ENCODE results near the gene COA7.

The COA7 gene

DNA sequence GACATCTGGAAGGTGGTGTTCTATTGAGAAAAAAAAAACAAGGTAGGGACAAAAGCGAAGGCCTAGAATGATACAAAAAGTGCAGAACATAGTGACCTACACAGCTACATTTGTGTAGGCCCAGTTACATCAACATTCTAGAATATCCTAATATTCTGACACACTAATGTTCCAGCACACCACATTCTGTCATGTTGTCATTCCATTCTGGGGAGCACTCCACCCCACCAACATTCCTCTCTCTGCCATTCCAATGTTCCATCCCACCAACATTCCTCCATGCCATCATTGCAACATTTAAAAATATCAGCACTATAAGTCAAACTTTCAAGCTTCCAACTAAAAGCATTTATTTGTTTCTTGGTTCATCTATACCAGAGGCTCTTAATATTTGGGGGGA, 28.5 kb downstream of the COA7 start:
- peak; percentile 71 for DNase-seq (ENCODE audit: low read depth)

DNA sequence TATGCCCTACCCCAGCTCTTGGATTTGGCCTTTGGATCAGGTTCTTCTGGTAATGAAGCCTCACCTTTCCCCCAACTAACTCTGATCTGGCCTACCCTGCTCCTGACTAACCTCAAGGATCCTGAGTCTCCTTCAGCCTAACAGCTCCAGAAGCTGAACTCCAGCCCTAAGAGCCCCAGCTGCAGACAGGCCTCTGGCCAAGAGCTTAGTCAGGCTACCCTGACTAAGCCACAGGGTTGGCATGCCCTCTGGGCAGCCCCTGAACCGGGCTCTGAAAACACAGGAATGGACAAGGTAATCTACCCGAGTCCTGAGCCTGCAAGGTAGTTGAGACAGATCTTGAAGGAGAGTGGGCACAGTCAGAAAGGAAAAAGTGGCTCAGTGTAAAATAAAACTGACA, 29.4 kb downstream of the COA7 start:
- peak; percentile 20 for DNase-seq (ENCODE audit: low read depth)

DNA sequence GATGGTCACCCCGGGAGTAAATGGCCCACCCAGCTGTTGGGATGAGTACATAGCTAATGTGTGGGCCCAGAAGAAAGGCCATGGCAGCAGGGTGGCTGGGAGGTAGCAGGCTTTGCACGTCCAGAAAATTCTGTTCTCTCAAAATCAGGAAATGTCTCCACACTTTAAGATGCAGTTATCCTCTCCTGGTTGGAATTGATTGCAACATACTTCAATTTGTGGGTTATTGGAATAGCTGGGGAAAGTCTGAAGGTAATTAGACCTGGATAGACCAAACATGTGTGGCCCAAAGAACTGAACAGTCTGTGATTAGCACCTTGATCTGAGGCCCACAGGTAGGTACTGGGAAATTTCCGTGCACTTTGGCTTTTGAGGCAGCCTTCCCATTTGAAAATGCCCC, 30.2 kb downstream of the COA7 start:
- no peak for DNase-seq (ENCODE audit: low read depth)

DNA sequence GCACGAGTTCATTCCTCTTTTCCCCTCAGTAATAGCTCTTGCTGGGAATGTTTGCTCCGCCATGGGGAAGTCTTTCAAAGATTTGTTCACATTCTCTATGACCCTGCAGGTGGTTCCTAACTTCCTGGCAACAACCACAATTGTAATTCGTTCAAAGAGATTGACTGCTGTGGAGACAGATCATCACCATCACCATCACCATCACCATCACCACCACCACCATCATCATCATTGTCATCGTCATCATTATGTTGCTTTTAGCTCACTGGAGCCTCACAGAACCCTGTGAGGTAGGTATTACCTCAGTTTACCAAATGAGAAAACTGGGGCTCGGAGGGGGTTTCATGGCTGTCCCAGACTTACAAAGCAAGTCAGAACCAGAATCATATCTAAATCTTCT, 30.9 kb downstream of the COA7 start:
- no peak for DNase-seq (ENCODE audit: low read depth)

DNA sequence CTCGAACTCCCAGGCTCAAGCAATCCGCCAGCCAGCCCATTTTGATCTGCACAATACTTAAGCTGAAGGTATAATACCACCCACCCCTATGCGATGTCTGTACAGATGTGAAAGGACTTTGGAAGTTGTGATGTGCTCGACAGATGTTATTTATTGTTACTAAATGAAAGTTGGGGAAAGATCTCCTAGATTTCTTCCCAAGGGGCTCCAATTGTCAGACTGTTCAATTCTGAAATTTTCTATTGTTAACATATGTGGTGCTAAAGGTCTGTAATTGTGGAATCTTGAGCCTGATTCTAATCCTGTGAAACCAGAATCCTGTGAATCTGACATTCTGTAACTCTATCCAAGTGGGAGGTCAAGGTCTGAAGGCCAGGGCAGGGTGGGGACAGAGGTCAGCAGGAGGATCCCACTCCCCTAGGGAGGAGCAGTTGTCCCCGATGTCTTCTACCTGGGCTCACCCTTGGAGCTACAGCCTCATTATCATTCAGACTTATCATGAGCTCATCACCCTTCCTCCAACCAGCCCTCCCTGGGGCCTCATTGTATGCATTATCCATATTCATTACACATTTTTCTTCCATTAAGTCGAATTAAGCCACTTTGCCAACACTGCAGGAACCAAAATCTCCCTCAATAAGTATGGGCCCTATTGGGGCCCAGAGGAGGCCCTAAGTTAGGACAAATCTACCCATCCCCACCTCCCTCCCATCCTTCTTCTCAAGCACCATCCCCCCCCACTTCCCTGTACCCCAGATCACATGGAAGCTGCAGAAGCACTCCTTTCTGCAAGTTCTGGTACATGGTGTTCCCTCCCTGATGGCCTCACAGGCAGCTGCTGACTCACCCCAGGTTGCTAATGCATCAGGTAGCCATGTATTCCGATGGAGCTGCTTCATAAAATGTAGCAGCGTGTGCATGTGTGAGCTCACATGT, 32.9 kb downstream of the COA7 start:
- no peak for DNase-seq (ENCODE audit: low read depth)

DNA sequence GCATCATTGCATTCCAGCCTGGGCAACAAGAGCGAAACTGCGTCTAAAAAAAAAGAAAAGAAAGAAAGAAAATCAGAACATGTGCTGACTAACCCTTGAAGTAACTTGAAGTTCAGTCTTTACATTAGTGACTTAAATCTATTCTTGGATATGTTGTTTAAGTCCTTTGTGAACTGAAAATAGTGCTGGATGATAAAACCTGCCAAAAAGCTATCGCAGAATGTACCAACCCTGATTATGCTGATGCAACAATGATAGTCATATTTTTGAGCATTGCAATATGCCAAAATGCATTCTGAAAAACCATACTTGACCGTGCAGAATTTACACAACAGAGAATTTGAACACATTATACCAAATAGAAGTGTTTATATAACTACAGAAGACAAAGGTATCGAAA, 34.4 kb downstream of the COA7 start:
- DNase-seq (ENCODE audit: low read depth), result no peak

DNA sequence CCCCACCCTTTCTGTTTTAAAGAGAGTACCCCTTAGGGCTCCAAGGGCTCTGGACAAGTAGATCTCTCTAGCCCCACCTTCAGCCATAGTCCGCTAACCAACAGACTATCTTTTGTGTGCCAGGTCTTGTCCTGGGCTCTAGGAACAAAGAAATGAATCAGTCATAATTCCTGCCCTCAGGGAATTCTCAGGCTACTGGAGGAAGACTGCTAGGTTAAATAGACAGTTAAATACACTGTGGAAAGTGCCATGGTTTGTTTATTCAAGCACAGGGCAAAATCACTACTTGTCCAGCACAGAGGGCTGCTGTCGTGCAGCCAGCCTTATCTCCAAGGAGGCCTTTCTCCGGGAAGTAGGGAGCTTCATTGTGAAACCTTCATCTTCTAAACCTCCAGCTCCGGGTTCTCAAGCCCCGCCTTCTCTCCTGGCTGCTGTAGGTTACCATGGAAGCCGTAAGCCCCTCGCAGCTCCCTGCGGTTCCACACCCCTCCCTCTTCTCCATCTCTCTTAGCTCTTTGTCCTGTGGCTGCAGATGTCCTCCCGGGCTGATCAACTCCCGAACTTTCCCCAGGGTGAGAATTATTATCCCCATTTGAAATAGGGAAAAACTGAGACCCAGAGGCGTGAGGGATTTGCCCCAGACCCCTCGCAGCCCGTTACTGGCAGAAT, 35.4 kb downstream of the COA7 start:
- no peak for DNase-seq (ENCODE audit: low read depth)

DNA sequence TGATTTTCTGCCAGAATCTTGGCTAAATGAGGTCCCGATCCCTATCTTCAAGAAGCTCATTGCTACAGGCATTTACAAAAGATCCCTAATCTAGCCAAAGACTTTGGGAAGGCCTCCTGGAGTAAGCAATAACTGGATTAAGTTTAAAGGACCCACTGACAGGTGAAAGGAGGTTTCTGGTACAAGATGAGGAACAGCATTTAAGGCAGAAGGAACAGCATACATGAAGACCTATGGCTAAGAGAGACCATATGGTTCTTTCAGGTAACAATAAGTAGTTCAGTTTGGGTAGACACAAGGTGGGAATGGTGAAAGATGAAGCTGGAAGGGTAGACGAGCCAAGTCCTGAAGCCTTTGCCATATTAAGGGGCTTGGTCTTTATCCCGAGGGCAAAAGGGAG, 37.3 kb downstream of the COA7 start:
- no peak for DNase-seq (ENCODE audit: low read depth)

DNA sequence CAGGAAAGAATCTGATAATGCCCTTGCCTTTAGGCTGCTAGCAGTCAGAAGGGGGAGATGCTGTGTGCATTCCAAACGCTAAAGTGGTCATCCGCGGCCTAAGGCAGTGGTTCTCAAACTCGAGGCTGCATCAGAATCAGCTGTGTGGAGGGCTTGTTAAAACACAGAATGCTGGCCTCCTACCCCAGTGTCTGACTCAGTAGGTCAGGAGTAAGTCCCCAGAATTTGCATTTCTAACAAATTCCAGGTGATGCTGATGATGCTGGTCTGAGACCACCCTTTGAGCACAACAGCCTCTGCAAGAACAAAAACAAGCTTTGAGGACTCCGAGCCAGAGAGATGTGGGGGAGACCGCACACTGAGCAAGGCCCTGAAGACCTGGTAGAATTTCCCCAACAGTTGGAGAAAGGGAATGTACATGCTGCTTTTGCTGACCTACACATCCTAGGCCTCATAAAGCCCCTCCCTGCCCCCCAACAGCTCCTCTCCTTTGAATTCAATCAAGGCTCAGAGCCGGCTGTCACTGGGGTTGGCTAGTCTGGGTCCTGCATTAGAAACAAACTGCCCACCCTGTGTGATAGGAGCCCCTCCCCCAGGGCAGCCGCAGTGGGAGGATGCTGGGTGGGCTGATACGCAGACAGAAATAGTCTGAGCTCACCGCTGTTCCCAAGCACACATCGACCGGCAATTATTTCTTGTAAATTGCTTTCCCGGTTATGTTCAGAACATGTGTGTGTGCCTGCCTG, 38.1 kb downstream of the COA7 start:
- no peak for DNase-seq (ENCODE audit: low read depth)

DNA sequence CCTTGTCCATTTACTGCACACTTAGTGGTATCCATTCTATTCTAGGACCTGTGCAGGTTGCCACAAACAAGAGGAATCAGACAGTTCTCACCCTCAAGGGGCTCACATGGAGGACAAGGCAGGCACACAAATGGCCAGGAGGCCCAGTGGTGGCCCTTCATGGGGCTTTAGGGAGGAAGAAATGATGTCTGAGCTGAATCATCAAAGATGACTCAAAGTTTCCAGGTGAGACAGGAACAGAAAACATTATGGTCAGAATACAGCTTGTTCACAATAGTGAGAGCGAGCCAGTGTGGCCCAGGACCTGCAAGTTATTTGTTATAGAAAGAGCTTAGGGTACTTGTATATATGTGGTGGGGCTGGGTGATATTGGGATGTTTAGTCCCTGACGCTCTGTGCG, 38.8 kb downstream of the COA7 start:
- DNase-seq (ENCODE audit: low read depth), result no peak

DNA sequence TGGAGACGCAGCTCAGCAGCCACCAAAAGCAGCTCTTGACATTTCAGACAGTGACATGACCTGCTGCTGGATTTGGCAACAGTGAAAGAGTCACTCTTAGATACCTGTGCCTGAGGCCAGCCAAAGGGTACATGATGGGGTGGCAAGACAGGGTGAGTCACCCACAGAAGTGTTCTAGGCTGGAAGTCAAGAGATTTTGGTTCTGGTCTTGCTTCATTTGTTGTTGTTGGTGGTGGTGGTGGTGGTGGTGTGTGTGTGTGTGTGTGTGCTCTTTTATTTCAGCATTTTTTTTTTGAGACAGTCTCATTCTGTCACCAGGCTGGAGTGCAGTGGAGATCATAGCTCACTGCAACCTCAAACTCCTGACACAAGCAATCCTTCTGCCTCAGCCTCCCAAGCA, 39.4 kb downstream of the COA7 start:
- DNase-seq (ENCODE audit: low read depth), result no peak

DNA sequence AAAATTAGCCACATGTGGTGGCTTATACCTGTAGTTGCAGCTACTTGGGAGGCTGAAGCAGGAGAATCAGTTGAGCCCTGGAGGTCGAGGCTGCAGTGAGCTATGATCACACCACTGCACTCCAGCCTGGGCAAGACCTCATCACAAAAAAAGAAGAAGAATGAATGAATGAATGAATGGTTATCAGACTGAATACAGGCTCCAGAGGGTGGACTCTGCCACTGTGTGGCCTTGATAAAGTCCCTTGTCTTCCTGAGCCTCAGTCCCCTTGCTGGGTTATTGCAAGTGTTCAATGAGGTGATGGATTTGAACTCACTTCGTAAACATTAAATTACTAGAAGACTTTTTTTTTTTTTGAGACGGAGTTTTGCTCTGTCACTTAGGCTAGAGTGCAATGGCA, 40.4 kb downstream of the COA7 start:
- DNase-seq (ENCODE audit: low read depth), result no peak

DNA sequence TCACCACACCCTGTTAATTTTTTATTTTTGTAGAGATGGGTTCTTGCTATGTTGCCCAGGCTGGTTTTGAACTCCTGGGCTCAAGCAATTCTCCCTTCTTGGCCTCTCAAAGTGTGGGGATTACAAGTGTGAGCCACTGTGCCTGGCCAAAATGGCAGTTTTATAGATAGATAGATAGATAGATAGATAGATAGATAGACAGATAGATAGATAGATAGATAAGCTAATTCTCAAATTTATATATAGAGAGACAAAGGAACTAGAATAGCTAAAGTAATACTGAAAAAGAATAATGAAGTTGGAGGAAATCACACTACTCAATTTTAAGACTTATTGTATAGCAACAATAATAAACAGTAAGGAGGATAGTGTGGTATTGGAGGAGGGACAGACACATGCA, 44.1 kb downstream of the COA7 start:
- DNase-seq (ENCODE audit: low read depth), result no peak

DNA sequence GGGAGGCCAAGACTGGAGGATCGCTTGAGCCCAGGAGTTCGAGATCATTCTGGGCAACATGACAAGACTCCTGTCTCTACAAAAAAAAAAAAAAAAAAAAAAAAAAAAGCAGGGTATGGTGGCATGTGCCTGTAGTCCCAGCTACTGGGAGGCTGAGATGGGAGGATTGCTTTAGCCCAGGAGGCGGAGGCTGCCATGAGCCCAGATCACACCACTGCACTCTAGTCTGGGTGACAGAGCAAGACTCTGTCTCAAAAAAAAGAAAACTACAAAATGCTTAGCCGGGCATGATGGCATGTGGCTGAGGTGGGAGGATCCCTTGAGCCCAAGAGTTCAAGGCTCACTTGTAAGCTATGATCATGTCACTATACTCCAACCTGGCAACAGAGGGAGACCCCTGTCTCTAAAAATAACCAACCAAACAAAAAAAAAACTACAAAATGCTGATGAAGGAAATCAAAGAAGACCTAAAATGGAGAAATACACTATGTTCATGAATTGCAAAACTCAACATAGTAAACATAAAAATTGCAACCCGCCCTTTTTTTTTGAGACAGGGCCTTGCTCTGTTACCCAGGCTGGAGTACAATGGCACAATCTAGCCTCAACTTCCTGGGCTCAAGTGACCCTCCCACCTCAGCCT, 44.8 kb downstream of the COA7 start:
- DNase-seq (ENCODE audit: low read depth), result no peak

DNA sequence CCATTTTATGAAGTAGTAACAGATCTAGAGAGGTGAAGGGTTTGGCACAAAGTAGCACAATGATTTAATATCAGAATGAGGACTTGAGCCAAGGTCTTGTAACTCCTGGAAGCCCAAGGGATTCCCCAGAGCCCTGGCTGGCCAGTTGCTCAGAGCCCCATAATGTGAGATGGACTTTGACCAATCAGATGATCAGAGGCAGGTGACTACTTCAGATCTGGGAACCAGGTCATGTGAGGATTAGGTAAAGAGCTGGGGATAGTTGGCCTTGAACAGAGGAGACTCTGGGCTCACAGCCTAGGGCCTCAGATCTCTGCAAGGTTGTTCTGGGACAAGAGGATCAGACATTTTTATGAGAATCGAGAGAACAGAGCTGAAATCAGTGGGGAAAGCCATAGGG, 46.2 kb downstream of the COA7 start:
- no peak for DNase-seq (ENCODE audit: low read depth)

DNA sequence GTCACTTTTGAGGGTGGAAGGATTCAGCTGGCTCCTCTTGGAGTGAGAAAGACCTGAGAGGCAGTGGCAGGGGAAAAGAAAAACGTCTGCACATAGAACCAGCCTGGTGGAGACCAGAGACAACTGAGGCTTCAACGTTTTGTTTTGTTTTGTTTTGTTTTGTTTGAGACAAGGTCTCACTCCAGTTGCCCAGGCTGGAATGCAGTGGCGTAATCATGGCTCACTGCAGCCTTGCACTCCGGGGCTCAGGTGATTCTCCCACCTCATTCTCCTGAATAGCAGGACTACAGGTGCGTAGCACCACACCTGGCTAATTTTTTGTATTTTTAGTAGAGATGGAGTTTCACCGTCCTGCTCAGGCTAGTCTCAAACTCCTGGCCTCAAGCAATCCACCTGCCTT, 52.9 kb downstream of the COA7 start:
- DNase-seq (ENCODE audit: low read depth), result no peak

DNA sequence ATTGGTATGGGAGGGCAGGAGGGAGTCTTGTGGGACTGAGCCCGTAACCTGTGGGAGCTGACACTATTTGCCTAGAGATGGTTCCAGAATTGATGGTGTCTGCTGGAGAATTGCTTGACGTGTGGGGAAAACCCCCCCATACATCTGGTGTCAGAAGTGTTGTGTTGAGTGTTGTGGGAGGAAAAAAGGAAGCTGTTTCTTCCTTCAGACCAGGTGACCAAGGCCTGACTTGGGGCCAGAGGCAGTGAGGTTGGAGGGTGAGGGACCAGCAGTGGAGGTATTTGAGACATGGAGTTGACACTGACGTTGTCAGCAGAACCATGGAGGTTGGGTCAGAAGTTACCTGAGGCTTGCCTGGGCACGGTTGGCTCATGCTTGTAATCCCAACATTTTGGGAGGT, 56.8 kb downstream of the COA7 start:
- DNase-seq (ENCODE audit: low read depth), result no peak

DNA sequence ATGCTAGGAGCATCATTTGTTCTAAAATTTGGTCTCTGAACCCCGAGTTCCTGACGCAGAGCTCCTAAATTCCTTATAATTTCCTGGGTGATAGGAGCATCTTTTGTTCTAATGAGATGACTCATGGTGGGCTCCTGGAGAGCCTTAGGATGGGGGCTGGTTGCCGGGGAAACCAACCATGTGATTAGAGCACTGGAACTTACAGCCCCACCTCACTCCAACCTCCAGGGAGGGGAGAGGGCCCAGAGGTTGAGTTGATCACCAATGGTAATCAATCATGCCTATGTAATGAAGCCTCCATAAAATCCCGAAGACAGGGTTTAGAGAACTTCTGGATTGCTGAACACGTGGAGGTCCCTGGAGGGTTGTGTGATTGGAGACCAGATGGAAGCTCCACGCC, 57.5 kb downstream of the COA7 start:
- DNase-seq (ENCODE audit: low read depth), result no peak

DNA sequence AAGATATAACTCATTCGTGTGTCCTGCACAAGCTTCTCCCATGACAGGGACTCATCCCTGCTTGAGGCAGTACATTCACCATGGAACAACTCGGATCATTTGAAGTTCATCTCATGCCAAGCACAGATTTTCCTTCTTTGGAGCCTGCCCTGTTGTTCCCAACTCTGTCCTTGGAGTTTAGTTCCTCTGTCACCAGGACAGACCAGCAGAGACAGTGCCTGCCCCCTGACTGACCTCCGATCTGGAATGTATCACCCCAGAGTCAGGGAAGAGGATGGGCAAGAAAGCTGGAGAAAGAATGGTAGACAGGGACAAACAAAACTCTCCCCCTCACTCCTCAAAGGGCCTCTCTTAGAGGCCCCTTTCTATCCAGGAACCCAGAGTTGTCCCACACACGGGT, 60.2 kb downstream of the COA7 start:
- DNase-seq (ENCODE audit: low read depth), result no peak

DNA sequence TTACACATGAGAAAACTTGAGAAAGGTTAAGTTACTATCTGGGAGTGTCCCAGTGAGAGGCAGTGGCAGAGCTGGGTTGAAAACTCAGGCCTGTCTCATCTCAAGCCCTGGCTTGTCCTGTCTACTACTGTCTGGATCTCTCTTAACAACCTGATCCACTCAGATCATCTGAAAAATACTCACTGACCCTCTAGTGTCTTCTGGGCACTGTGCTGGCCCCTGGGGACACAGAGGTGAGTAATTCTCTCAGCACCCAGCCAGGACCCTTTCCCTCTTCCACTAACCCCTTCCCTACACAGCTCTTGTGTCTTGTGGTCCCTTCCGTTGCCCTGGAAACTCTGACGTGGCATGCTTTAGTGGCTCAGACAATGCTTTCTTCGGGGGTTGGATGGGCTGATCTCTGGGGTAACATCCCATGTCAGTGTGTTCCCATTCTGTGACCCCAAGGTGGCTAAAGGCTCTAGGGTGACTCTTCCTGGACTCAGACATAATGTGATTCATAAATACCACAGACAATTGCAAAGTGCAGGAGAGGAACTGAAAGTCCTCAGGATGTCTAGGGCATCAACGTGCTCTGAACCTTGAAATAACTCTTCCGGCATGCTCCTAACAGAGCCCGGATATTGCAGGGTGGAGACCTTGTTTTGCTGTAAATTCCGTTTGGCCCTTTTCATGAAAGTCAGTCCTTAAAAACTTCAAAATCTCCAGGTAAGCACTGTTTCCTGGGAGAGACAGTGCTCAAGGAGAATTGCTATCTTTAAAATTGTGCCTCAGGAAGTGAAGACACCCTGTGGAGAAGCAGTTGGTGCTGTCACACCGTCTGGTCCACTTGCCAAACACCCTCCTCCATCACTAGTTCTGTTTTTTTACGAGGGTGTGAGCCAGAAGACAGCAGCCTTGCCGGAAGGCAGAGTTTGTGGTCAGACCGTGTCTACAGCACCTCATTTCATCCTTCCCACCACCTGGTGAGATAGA, 61.1 kb downstream of the COA7 start:
- no peak for DNase-seq (ENCODE audit: low read depth)

Data from HS-27A (cell line).